RKO (cell line): ENCODE results near the gene STAT3.
"Not testable (repeated sequence)": the region's sequence is repeated elsewhere in the genome, so short reads cannot be mapped to it uniquely, and the experiment has no call there.

ENCODE experiments used
- DNase-seq: peaks from one replicate; pipeline ENCODE4 v3.0.0-alpha.2; 2016; ENCODE audit warnings: low spot score

Gene STAT3

DNA sequence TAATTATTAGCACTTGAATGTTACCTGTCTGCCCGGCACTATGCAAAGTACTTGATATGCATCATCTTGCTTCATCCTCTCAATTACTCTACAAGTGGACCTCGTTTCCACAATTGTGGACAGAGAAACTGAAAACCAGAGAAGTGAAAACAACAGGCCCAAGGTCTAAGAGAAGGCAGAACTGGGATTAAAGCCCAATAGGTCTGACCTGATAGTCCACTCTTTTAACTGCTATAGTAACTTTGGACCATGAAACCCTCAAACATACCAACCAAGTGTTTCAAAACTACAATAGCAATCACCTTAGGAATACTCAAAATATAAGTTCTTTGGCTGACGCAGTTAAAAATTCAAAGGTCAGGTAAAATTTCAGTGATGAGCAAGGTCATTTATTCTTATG, 7.3 kb downstream of the STAT3 start:
- DNase-seq: no peak

DNA sequence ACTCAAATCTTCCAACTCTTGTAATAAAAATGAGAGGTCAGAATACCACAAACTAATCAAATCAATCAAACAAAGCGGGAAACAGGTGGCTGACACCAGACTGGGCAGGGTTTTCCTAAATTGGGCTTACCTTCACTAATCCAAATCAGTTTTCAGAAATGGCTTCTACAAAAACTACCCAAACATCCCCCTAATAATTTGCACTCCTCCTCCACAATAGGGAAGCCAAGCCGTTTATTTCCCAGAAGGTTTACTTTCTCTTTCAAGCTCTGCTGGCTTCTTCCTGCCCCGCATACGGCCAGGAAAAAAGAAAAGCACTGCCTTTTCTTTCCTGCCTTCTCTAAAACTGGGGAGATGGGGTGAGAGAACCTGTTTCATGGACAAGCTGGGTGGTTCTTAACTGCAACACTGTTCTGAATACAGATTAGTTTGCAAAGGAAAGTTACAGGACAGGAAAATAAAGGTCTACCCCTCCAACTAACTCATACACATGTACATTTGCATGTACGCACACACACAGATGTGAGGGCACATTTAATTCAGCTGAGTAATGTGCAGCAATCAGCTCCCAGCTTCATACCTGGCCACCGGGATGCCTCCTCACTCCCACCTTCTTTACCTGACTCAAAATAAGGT, 9.2 kb downstream of the STAT3 start:
- DNase-seq: no peak

DNA sequence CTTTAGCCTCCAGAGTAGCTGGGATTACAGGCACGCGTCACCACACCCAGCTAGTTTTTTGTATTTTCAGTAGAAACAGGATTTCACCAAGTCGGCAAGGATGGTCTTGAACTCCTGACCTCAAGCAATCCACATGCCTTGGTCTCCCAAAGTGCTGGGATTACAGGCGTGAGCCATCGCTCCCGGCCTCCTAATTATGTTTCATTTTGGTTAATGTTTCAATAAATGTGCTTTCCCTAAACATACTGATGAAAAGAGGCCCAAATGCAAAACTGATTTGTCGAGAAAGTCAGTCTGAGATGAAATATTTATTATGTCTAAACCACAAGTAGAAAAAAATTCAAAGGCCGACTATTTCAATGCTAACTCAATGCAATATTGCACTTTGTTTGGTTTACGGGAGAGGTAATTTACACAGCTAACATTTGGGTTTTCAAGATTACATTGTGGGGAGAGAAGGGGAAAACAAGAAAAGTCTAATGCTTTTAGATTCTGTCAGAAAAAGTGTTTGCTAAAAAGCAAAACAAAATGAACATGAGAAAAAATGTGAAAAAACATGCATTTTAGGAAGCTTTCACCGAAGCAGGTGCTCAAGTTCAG, 9.8 kb downstream of the STAT3 start:
- DNase-seq: no peak

DNA sequence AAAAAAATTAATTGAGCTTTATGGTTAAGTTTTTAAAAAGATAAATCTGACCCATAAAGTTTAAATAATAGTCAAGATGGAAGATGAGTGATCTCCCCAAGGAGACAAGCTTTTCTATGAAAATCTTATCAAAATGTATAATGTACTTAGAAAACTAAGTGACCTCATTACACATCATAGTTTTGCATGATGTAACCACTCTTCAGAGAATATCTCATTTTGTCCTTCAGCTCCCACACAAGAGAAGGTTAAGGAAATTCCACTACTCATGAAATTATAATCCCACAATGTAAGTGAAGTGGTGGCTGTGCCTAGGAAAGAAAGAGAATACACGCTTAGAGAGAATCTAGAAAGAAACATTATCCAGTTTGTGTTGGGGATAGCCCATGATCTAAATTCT, 14.3 kb downstream of the STAT3 start:
- no peak for DNase-seq

DNA sequence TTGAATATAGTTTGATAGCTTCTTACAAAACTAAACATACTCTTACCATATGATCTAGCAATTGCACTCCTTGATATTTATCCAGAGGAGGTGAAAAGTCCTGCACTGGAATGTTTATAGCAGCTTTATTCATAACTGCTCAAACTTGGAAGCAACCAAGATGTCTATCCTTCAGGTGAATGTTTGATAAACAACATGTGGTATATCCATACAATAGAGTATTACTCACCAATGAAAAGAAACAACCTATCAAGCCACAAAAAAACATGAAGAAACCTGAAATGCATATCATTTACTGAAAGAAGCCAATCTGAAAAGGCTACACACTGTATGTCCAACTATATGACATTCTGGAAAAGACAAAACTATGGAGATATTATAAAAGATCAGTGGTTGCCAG, 16.1 kb downstream of the STAT3 start:
- DNase-seq: no peak

DNA sequence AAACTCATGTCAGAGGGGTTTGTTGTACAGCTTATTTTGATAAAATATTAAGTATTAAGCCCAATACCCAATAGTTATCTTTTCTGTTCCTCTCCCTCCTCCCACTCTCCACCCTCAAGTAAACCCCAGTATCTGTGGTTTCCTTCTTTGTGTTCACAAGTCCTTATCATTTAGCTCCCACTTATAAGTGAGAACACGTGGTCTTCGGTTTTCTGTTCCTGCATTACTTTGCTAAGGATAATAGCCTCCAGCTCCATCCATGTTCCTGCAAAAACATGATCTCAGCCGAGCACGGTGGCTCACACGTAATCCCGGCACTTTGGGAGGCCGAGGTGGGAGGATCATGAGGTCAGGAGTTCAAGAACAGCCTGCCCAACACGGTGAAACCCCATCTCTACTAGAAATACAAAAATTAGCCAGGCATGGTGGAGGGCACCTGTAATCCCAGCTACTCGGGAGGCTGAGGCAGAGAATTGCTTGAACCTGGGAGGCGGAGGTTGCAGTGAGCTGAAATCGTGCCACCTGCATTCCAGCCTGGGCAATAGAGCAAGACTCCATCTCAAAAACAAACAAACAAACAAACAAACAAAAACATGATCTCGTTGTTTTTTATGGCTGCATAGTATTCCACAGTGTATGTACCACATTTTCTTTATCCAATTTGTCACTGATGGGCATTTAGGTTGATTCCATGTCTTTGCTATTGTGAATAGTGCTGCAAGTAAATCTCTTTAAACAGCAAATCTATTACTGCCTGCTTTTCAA, 19.3 kb downstream of the STAT3 start:
- DNase-seq: not testable (repeated sequence)

DNA sequence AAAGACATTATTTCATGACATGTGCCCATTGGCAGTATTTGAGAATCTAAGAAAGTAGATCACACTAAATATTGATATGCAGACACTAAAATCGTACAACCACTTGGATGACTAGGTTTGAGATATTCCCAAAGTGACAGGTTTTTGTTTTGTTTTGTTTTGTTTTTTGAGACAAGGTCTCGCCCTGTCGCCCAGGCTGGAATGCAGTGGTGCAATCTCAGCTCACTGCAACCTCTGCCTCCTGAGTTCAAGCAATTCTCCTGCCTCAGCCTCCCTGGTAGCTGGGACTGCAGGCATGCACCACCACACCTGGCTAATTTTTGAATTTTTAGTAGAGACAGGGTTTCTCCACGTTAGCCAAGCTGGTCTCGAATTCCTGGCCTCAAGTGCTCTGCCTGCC, 19.9 kb downstream of the STAT3 start:
- not testable (repeated sequence) for DNase-seq

DNA sequence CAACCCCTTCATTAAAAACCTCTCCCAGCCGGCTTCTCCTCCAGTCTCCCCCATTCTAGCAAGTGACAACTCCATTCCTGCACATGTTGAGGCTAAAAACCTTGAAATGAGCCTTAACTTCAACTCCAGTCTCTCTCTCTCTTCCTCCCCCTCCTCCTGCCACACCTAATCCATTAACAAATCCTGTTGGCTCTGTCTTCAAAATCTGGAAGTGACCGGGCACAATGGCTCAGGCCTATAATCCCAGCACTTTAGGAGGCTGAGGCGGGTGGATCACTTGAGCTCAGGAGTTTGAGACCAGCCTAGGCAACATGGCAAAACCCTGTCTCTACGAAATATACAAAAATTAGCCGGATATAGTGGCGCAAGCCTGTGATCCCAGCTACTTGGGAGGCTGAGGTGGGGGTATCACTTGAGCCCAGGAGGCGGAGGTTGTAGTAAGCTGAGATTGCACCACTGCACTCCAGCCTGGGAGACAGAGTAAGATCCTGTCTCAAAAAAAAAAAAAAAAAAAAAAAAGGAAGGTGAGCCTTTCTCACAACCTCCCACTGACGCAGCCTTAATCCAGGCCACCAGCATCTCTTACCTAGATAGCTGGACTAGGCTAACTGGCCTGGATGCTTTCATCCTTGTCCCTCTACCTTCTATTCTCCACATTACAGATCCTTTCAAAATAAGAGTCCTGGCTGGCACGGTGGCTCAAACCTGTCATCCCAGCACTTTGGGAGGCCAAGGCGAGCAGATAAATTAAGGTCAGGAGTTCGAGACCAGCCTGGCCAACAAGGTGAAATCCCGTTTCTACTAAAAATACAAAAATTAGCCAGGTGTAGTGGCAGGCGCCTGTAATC, 21.8 kb downstream of the STAT3 start:
- not testable (repeated sequence) for DNase-seq

DNA sequence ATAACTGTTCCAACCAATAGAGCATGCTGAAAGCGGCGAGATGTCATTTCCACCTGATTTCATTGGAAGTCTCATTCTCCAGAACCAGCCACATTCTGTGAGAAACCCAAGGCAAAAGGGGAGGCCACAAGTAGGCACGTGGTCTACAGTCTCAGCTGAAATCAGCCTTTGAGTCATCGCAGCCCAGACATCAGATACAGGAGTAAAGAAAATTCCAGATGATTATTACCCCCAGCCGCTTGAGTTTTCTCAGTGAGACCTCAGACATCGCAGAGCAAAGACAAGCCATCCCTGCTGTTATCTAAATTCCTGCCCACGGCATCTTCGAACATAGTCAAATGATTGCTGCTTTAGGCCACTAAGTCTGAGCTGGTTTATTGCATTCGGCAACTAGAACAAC, 23.1 kb downstream of the STAT3 start:
- DNase-seq: no peak

DNA sequence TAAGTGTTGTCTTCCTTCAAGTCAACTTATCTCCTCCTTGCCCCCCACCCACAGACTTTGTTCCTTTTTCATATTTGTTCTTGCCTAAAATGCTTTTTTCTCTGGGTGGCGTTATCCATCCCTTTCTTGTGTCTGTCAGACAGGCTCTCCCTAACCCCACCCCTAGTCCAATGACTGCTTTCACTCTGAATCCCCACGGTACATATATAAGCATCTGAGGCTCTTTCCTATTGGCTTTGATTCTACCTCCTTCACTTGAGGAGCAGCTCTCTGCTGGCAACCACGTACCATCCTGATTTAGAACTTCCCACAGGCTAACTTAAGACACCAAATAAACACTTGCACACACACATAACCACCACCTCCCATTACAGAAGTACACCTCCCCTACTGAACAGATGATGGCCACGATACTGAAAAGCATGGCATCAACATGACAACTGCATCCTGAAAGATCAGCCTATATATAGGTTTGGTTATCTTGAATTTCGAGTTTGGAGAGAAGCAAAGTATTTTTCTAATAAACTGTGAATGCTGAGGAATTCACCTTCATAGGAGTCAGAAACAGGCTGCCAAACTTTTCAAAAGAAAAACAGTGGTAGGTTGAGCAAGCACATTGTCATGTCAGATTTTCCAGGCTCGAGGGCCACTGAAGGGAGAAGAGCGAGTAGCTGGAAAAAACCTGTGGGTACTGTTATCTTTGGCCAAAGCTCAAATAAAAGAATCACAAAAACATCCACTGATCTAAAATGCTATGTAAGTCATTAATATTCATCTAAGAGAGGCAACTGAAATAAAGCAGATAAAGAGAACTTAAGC, 24.3 kb downstream of the STAT3 start:
- no peak for DNase-seq

DNA sequence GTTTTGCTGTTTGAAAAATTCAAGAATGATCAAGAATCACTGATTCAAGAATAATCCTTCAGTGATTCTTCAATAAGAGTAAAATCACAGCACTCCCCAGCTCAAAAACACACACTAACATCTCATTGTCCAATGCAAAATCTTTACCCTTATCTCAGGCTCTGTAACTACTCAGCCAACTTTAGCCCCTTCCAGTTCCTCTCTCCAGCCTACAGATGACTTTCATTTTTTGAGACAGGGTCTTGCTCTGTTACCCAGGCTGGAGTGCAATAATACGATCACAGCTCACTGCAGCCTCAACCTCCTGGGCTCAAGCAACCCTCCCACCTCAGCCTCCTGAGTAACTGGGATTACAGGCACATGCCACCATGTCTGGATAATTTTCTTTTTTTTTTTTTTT, 25.0 kb downstream of the STAT3 start:
- DNase-seq: no peak

DNA sequence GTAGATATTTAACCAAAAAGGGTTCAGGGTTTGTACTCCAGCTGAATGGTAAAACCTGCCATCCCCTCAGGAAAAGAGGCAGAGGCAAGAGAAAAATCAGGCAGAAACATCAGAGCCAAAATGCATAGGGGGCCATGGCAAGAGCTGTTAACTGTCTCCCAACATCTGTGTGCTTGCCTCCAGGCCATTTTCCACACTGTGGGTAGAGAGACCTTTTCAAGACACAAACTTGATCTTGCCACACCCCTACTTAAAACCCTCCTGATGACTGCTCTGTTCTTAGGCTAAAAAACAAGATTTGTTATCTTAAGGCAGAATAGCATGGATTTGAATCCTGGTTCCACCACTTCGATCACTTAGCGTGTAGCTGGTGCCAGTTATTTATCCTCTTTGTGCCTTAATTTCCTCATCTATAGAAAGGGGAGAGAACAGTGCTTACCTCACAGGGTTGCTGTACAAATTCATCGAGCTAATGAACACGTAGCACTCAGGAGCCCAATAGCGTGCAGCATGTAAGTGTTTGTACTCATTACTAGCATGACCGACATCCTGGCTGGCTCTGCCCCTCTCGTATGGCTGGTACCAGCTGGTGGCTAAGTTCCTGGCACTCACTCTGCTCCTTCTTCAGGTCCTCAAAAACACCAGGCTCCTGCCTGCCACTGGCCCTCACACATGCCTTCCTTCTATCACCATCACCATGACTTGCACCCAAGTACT, 25.8 kb downstream of the STAT3 start:
- DNase-seq: no peak

DNA sequence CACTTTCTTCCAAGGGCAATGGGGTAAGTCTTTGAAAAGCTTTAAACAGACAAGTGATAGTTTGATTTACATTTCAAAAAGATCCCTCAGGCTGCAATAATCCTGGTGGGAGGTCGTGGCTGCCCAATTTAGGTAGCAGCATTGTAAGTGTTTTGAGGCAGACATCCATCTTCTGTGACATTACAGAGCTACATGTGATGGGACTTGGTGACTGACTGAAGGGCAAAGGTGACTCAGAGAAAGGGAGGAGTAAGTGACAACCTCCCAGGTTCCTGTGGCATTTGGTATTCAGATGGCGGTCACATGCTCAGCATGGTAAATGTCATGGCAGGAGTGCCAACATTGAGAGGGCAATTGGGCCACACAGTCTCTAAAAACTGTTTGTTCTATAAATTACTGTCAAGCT, 26.5 kb downstream of the STAT3 start:
- no peak for DNase-seq

DNA sequence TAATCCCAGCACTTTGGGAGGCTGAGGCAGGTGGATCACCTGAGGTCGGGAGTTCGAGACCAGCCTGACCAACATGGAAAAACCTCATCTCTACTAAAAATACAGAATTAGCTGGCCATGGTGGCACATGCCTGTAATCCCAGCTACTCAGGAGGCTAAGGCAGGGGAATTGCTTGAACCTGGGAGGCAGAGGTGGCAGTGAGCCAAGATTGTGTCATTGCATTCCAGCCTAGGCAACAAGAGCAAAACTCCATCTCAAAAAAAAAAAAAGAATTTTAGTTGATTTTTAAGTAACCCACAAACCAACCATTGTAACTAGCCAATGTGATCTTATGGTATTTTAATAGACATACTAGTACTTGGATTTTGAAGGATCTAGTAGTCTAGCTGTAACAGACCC, 27.9 kb downstream of the STAT3 start:
- DNase-seq: not testable (repeated sequence)

DNA sequence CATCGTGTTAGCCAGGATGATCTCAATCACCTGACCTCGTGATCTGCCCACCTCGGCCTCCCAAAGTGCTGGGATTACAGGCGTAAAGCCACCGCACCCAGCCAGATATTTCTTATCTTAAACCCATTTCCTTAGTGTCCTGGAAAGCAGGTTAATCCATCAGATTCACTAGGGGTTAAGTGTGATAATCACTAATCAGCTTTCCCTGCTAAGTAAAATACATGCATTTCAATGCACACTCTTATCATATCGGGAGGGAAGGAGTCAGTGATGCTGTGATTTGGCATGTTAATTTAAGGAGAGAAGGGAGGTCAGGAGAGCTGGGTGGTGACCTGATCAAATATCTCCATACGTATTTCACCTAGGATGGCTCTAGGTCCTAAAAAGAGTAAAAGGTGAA, 29.1 kb downstream of the STAT3 start:
- DNase-seq: no peak

DNA sequence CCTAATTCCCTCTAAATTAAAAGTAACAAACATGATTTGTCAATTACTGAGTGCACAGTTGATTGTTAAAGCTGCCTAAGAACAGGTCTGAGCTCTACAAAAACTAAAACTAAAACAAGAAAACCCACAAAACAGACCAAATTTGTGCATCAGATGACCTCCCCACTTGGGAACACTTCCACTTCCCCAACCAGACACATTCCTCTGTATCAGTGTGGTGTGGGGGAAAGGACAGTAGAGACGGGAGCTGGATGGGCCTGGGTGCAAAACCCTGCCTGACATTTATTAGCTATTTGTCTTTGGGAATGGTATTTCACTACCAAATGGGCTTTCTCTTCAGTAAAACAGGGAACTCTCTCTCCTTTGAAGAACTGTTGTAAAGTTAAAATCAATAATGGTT, 29.8 kb downstream of the STAT3 start:
- no peak for DNase-seq

DNA sequence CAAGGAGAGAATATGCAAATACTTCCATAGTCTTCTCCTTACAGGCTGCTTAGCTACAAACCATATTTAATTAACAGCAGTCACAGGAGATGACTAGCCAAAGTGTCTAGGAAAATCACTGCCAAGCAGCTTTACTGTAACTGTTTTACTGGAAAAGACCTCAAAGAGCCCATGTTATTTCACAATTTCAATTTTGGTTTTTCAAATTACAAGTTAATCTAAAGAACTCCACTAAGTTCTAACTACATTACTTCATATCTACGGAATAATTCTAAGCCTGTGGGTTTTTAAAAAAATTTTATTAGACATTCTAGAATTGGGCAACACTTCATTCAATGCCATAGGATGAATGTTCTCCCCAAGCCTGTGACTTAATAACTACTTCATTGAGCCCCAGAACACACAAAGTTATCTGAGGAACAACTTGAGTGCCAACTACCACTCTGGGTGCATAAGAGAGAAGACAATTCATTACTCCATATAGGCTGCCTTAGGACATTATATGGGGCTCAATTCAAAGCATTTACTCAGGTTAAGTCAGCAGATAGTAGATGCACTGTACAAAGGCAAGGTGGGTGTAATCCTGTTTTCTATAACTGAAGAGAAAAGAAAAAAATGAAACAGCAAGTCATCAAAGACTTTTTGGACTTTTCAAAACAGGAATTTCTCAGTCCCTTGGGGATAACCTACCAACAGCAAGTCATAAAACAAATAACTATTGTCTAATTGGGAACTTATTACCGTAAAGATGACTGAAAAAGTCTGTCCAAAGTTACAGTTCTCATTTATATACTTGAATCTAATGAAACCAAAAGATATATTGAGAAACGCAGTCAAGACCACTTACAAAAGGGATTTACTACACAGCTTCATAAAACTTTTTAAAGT, 33.0 kb downstream of the STAT3 start:
- no peak for DNase-seq

DNA sequence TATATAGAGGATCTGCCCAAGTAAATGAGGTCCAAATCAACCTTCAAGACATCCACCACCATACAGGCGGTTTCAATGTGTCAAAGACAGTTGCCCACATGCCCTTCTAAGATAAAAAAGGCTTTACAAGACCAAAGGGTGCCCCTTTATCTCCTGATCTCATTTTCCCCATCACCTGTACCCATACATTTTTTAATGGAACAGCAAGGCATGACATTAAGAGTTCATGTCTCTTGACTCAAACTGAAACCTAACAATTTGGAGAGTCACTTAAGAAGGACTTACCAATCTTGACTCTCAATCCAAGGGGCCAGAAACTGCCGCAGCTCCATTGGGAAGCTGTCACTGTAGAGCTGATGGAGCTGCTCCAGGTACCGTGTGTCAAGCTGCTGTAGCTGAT, 40.1 kb downstream of the STAT3 start:
- DNase-seq: no peak

DNA sequence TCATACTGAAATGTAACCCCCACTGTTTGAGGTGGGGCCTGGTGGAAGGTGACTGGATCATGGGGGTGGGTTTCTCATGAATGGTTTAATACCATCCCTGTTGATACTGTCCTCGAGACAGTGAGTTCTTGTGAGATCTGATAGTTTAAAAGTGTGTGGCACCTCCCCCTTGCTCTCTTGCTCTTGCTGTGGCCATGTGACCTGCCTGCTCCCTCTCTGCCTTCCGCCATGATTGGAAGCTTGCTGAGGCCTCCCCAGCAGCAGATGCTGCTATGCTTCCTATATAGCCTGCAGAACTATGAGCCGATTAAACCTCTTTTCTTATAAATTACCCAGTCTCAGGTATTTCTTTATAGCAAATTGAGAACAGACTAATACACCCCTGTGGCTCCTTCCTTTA, 40.6 kb downstream of the STAT3 start:
- no peak for DNase-seq

DNA sequence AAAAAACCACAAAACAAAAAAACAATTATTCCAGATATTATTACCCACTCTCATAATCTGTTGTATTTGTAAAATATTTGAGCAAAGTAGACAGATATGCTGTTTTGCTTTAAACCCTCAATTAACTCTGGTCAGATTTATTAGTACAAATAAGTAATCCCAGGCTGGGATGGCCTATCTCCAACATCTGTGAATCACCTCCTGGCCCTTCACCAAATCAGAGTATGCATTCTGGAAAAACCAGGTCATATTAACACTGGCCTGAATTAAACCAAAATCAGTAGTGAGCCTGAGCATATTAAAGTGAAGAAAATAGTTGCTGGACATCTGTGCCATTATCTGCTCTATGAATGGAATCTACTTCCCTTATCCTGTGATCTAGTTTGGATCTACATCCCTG, 41.0 kb downstream of the STAT3 start:
- DNase-seq: peak; percentile 65
